HepG2 (cell line): ENCODE results near the gene MAP3K21. TPM values are rescaled to one million over a fixed set of nuclear protein-coding genes. Genes with fewer than 3 reads are reported as not detected.

Source experiments
- ATAC-seq: fragments of 200-7000 bp; cut with Tn5 transposase; 3 replicates; pipeline ENCODE4 v1.9.1; 2020; ENCODE audit warnings: mild to moderate bottlenecking, moderate library complexity
- BruUV-seq: library from RNA; stranded (reverse); fragments of 400-500 nt; replicated peaks from 2 replicates; lab custom pipeline; 2021; lab: Mats Ljungman, UMichigan
- CTCF ChIA-PET: fragments of 300-600 bp; formaldehyde crosslinking; extraction: SDS; loops from one replicate; lab custom pipeline; 2021; ENCODE audit warnings: low total read pairs, inconsistent platforms, low intra/inter-chr PET ratio; lab: Yijun Ruan, JAX
- POLR2A ChIA-PET: fragments of 350-600 bp; sonication (Branson Sonifier 250); formaldehyde crosslinking; loops from one replicate; lab custom pipeline; 2020; ENCODE audit warnings: antibody characterized with exemption, inconsistent platforms; lab: Yijun Ruan, JAX
- DNase-seq: peaks from one replicate; pipeline ENCODE4 v3.0.0-alpha.2; 2015; ENCODE audit warnings: low spot score
- FAIRE-seq: peaks from 3 replicates; lab custom pipeline; 2011; peaks lifted over from hg19 to GRCh38; lab: Jason Lieb, UNC
- H2AFZ ChIP-seq: one replicate; pipeline ENCODE4 v1.6.1; 2011; ENCODE audit warnings: low read length, inconsistent platforms
- H3K27ac ChIP-seq: fragments of 300-600 bp; 3 replicates; pipeline ENCODE4 v1.8.0; 2011; ENCODE audit warnings: mixed run types, mild to moderate bottlenecking, mixed read lengths, low read length, inconsistent platforms; ENCODE audit not compliant: insufficient read depth; ENCODE audit errors: extremely low read length
- H3K27me3 ChIP-seq, 2 experiments: fragments of 200-600 bp in 1 of 2; 2 replicates in 1 of 2; 3 replicates in 1 of 2; pipeline versions ENCODE4 v1.6.0 to v1.8.0; 2011; ENCODE audit warnings: low read length in 2 of 2, mild to moderate bottlenecking in 2 of 2, moderate library complexity in 2 of 2, inconsistent platforms in 1 of 2; ENCODE audit not compliant: insufficient read depth in 2 of 2, control insufficient read depth in 1 of 2
- H3K36me3 ChIP-seq, 2 experiments: fragments of 200-600 bp in 1 of 2; replicated peaks in 1 of 2; 2 replicates in 1 of 2; 3 replicates in 1 of 2; pipeline versions ENCODE4 v1.5.1 to v1.8.0; 2011; ENCODE audit warnings: low read length in 2 of 2, inconsistent platforms in 1 of 2; ENCODE audit not compliant: insufficient read depth in 2 of 2, control insufficient read depth in 1 of 2
- H3K4me1 ChIP-seq: 2 replicates; pipeline ENCODE4 v1.5.1; 2012; ENCODE audit warnings: low read length, inconsistent platforms; ENCODE audit not compliant: insufficient read depth
- H3K4me2 ChIP-seq: 2 replicates; pipeline ENCODE4 v1.6.0; 2011; ENCODE audit warnings: low read depth, low read length, inconsistent platforms
- H3K4me3 ChIP-seq, 3 experiments: fragments of 200-600 bp in 1 of 3; sonication (generic), shearing (Covaris generic) in 1 of 3; replicated peaks in 1 of 3; 2 replicates each; pipeline ENCODE4 v1.5.1; 2011 to 2016; ENCODE audit warnings: low read length in 3 of 3, inconsistent platforms in 2 of 3, low read depth in 2 of 3, mild to moderate bottlenecking in 2 of 3, control low read depth in 1 of 3, mixed read lengths in 1 of 3; ENCODE audit not compliant: insufficient read depth in 1 of 3
- H3K79me2 ChIP-seq: one replicate; pipeline ENCODE4 v1.6.1; 2011; ENCODE audit warnings: low read length, inconsistent platforms; ENCODE audit not compliant: insufficient read depth
- H3K9ac ChIP-seq: 2 replicates; pipeline ENCODE4 v1.6.0; 2011; ENCODE audit warnings: mild to moderate bottlenecking, low read depth, low read length, inconsistent platforms; ENCODE audit not compliant: insufficient read depth
- H3K9me3 ChIP-seq: 2 replicates; pipeline ENCODE4 v1.5.1; 2012; ENCODE audit warnings: mild to moderate bottlenecking, low read length
- H4K20me1 ChIP-seq: 2 replicates; pipeline ENCODE4 v1.6.0; 2011; ENCODE audit warnings: inconsistent platforms, mild to moderate bottlenecking, low read length, moderate library complexity; ENCODE audit not compliant: insufficient read depth
- ATF7-NPFF ChIP-seq: sonication (generic); formaldehyde crosslinking; IDR thresholded peaks from 2 replicates; pipeline ENCODE4 v1.8.1; 2023; ENCODE audit warnings: mild to moderate bottlenecking, low read depth, missing genetic modification reagents, moderate library complexity
- CREB1 ChIP-seq, 2 experiments: fragments of 450-650 bp in 1 of 2; IDR thresholded peaks; 2 replicates each; pipeline ENCODE4 v1.6.1; 2016 to 2017; ENCODE audit warnings: control low read depth in 1 of 2, mild to moderate bottlenecking in 1 of 2, missing compliant biosample characterization in 1 of 2, missing genetic modification characterization in 1 of 2
- DNMT1 ChIP-seq: sonication (generic); formaldehyde crosslinking; IDR thresholded peaks from 2 replicates; pipeline ENCODE4 v1.5.1; 2020; ENCODE audit warnings: mild to moderate bottlenecking, missing genetic modification reagents
- IRX3 ChIP-seq: sonication (generic); formaldehyde crosslinking; IDR thresholded peaks from 2 replicates; pipeline ENCODE4 v1.8.1; 2023; ENCODE audit warnings: mild to moderate bottlenecking, low read depth, missing genetic modification reagents, borderline replicate concordance
- MAFF ChIP-seq: IDR thresholded peaks from 2 replicates; pipeline ENCODE4 v1.6.1; 2011; ENCODE audit warnings: low read depth, low read length, improper control_type of control experiment
- MEIS1 ChIP-seq: sonication (generic); formaldehyde crosslinking; IDR thresholded peaks from 2 replicates; pipeline ENCODE4 v1.9.0; 2021; ENCODE audit warnings: mild to moderate bottlenecking, missing genetic modification reagents, moderate library complexity, borderline replicate concordance
- PAX8 ChIP-seq: sonication (generic); formaldehyde crosslinking; IDR thresholded peaks from 2 replicates; pipeline ENCODE4 v1.8.0; 2022; ENCODE audit warnings: mild to moderate bottlenecking, missing genetic modification reagents, borderline replicate concordance
- SIX1 ChIP-seq: sonication (generic); formaldehyde crosslinking; IDR thresholded peaks from 2 replicates; pipeline ENCODE4 v1.4.0; 2020; ENCODE audit warnings: missing genetic modification reagents, borderline replicate concordance
- SMAD1 ChIP-seq: sonication (generic); formaldehyde crosslinking; IDR thresholded peaks from 2 replicates; pipeline ENCODE4 v1.4.0; 2020; ENCODE audit warnings: missing genetic modification reagents, low read depth, mild to moderate bottlenecking, borderline replicate concordance
- SRSF4 ChIP-seq: fragments of 200-400 bp; formaldehyde crosslinking; IDR thresholded peaks from one replicate; pipeline ENCODE4 v1.6.1; 2018; ENCODE audit warnings: mild to moderate bottlenecking, low read depth, low read length, moderate library complexity; ENCODE audit not compliant: poor library complexity, severe bottlenecking
- ZFY ChIP-seq: sonication (generic); formaldehyde crosslinking; IDR thresholded peaks from 2 replicates; pipeline ENCODE4 v1.4.0; 2020; ENCODE audit warnings: missing genetic modification reagents
- ZNF138 ChIP-seq: sonication (generic); formaldehyde crosslinking; IDR thresholded peaks from 2 replicates; pipeline ENCODE4 v1.5.0; 2020; ENCODE audit warnings: mild to moderate bottlenecking, low read depth, missing genetic modification reagents
- ZNF275 ChIP-seq: sonication (generic); formaldehyde crosslinking; IDR thresholded peaks from 2 replicates; pipeline ENCODE4 v1.8.0; 2022; ENCODE audit warnings: missing genetic modification reagents, mild to moderate bottlenecking, inconsistent platforms, borderline replicate concordance
- ZNF280D ChIP-seq: sonication (generic); formaldehyde crosslinking; IDR thresholded peaks from 2 replicates; pipeline ENCODE4 v1.5.1; 2020; ENCODE audit warnings: mild to moderate bottlenecking, missing genetic modification reagents
- ZNF543 ChIP-seq: sonication (generic); formaldehyde crosslinking; IDR thresholded peaks from 2 replicates; pipeline ENCODE4 v1.4.0; 2020; ENCODE audit warnings: mild to moderate bottlenecking, missing genetic modification reagents
- ZNF740 ChIP-seq: sonication (generic); formaldehyde crosslinking; IDR thresholded peaks from 2 replicates; pipeline ENCODE4 v1.4.0; 2020; ENCODE audit warnings: missing genetic modification reagents
- WGBS: methylation state at CpG from one replicate; pipeline ENCODE4 v1.1.6; 2017; ENCODE audit warnings: low lambda C conversion rate; 5-methylcytosine and 5-hydroxymethylcytosine counted together
- in situ Hi-C: cut with HindIII; loops from 2 replicates; pipeline ENCODE4 v1.10.0; 2017; ENCODE audit warnings: low pct_unique_long_range_greater_than_20kb; ENCODE audit not compliant: extremely low pct_ligation_motif_present
- intact Hi-C: fragments of 100-400 bp; cut with micrococcal nuclease; formaldehyde crosslinking; loops from one replicate; pipeline ENCODE4 v1.10.0; 2022; ENCODE audit not compliant: unreplicated experiment
- polyA plus RNA-seq, 8 experiments: library from polyadenylated mRNA; depleted of rRNA in 3 of 8; stranded (reverse) in 7 of 8; unstranded in 1 of 8; fragments of >200 nt; fragmentation: Illumina TruSeq in 4 of 8; extraction: Trizol in 4 of 8; gene quantifications; 2 replicates each; pipeline versions ENCODE4 v1.2.1 to v1.2.3, GENCODE V29; 2011 to 2016; ENCODE audit warnings: low read depth in 4 of 8, missing spikeins in 1 of 8, mixed read lengths in 1 of 8; ENCODE audit not compliant: insufficient read depth in 1 of 8
- total RNA-seq, 5 experiments: library from RNA; depleted of rRNA; stranded (reverse); fragments of >200 nt; fragmentation: Illumina TruSeq; extraction: Trizol; gene quantifications; 2 replicates each; pipeline ENCODE4 v1.2.3, GENCODE V29; 2016; ENCODE audit warnings: low read depth in 1 of 5
- TF ChIP-seq, protein P1 (sequence below): sonication (generic); formaldehyde crosslinking; IDR thresholded peaks from 2 replicates; pipeline ENCODE4 v1.5.0; 2020; ENCODE audit warnings: mild to moderate bottlenecking, missing genetic modification reagents

Gene MAP3K21
- total and polyA plus RNA-seq, 2 of the 13 experiments (the other 11 are each of a cell fraction or from before 2014, with no cell fraction given): not detected

- no peak for TF ChIP-seq DNMT1 (CRISPR knock-in tag)
- TF ChIP-seq SRSF4: no peak
- TF ChIP-seq ZNF138: no peak
- TF ChIP-seq ZNF543 (CRISPR knock-in tag): no peak
- no peak for TF ChIP-seq ZNF740 (CRISPR knock-in tag)
- TF ChIP-seq, protein P1, sequence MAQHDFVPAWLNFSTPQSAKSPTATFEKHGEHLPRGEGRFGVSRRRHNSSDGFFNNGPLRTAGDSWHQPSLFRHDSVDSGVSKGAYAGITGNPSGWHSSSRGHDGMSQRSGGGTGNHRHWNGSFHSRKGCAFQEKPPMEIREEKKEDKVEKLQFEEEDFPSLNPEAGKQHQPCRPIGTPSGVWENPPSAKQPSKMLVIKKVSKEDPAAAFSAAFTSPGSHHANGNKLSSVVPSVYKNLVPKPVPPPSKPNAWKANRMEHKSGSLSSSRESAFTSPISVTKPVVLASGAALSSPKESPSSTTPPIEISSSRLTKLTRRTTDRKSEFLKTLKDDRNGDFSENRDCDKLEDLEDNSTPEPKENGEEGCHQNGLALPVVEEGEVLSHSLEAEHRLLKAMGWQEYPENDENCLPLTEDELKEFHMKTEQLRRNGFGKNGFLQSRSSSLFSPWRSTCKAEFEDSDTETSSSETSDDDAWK: no peak
- no peak for TF ChIP-seq ZNF275
- no peak for TF ChIP-seq PAX8 (CRISPR knock-in tag)
These were observed 83.4 kb downstream of the MAP3K21 start (continued) for GRCh38 chr1:233410906-233411305.

- no peak for FAIRE-seq
- Histone ChIP-seq H3K27ac (no peak overlapping the region), H3K9me3 (peaks cover 3% of the 10 kb centered on the region; the same call in 1 of the 2 replicates), H3K9ac (no peak overlapping the region), H2AFZ (no peak overlapping the region), H3K4me1 (no peaks in the 10 kb centered on the region), H3K36me3 (no peaks in the 10 kb centered on the region), H4K20me1 (no peaks in the 10 kb centered on the region), H3K27me3 (no peaks in the 10 kb centered on the region), H3K4me3 (no peak overlapping the region), H3K4me2 (no peak overlapping the region), H3K79me2 (no peaks in the 10 kb centered on the region)
- no TSS peak for BruUV-seq
- in situ Hi-C loops (no loop called here), intact Hi-C loops (no loop called here)
- 0% methylated on average over 2 of the region's 2 CpGs for WGBS
- ChIA-PET POLR2A (no interaction called here), CTCF (no interaction called here)
- no peak for DNase-seq
- ATAC-seq: no peak
- TF ChIP-seq CREB1 (IDR thresholded peaks at IDR 0.05): no peak
- no peak for TF ChIP-seq CREB1 (CRISPR knock-in tag; IDR thresholded peaks at IDR 0.05)
- TF ChIP-seq ATF7-NPFF: no peak
- no peak for TF ChIP-seq ZNF280D
- no peak for TF ChIP-seq SMAD1 (CRISPR knock-in tag)
- no peak for TF ChIP-seq MAFF
- no peak for TF ChIP-seq IRX3
- TF ChIP-seq SIX1 (CRISPR knock-in tag): no peak
- no peak for TF ChIP-seq ZFY
- TF ChIP-seq MEIS1 (CRISPR knock-in tag): no peak
These were observed 85.3 kb downstream of the MAP3K21 start for GRCh38 chr1:233412812-233413211.
